Loucy (cell line): ENCODE measurements around the gene PSME4.

ENCODE experiments used
- EZH2phosphoT487 ChIP-seq: fragments of 200-600 bp; IDR thresholded peaks from 2 replicates; pipeline ENCODE4 v1.6.1; 2018; ENCODE audit warnings: antibody characterized with exemption, mild to moderate bottlenecking, moderate library complexity, borderline replicate concordance
- TF ChIP-seq, protein P1 (sequence below): fragments of 200-600 bp; sonication (generic); conservative IDR thresholded peaks from 2 replicates; pipeline ENCODE4 v1.5.1; 2014; ENCODE audit warnings: mild to moderate bottlenecking, antibody characterized with exemption, low read length

DNA sequence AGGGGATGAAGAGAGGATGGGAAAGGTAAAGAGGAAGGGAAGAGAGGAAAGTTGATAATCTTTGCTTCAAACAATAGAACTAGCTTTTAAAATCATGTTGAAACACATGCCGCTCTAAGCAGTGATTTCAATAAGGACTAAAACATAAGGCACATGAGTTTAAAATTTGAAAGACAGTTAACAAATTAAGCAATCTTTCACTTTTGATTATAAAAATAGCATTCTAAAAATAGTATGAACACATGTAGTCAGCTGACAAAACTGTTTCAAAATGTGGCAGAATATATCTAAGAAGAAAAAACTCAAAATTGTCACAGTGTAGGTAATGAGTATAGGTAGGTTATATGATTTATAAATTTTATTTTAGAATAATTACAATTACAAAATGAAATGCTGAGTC lies 25.3 kb downstream of the PSME4 start:
- TF ChIP-seq, protein P1, sequence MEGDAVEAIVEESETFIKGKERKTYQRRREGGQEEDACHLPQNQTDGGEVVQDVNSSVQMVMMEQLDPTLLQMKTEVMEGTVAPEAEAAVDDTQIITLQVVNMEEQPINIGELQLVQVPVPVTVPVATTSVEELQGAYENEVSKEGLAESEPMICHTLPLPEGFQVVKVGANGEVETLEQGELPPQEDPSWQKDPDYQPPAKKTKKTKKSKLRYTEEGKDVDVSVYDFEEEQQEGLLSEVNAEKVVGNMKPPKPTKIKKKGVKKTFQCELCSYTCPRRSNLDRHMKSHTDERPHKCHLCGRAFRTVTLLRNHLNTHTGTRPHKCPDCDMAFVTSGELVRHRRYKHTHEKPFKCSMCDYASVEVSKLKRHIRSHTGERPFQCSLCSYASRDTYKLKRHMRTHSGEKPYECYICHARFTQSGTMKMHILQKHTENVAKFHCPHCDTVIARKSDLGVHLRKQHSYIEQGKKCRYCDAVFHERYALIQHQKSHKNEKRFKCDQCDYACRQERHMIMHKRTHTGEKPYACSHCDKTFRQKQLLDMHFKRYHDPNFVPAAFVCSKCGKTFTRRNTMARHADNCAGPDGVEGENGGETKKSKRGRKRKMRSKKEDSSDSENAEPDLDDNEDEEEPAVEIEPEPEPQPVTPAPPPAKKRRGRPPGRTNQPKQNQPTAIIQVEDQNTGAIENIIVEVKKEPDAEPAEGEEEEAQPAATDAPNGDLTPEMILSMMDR: no peak
- TF ChIP-seq EZH2phosphoT487: no peak
